GM19238 (cell line): ENCODE measurements around the gene TIMP1.
A peak's percentile ranks its signal among the peaks of the same experiment; 100 is the strongest.
"Not testable (repeated sequence)": the region's sequence is repeated elsewhere in the genome, so short reads cannot be mapped to it uniquely, and the experiment has no call there.

Source experiments
- DNase-seq: peaks from one replicate; pipeline ENCODE4 v3.0.0; 2011; ENCODE audit warnings: low spot score; ENCODE audit not compliant: insufficient read length

Gene TIMP1

DNA sequence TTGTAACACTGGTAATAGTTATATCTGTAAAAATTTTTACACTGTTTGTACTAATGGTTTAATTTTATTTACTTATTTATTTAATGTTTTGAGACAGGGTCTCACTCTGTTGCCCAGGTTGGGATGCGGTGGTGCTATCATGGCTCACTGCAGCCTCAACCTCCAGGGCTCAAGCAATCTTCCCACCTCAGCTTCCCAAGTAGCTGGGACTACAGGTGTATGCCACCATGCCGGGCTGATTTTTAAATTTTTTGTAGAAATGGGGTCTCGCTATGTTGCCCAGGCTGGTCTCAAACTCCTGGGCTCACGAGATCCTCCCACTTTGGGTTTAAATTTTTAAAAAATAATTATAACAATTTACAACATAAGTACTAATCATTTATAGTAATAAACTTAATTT lies 20.9 kb downstream of the TIMP1 start:
- DNase-seq: not testable (repeated sequence)

- no peak for DNase-seq
These were observed 22.8 kb downstream of the TIMP1 start for GRCh38 chrX:47605024-47605423.

GRCh38 chrX:47607091-47607490 lies 24.9 kb downstream of the TIMP1 start:
- DNase-seq: no peak

DNA sequence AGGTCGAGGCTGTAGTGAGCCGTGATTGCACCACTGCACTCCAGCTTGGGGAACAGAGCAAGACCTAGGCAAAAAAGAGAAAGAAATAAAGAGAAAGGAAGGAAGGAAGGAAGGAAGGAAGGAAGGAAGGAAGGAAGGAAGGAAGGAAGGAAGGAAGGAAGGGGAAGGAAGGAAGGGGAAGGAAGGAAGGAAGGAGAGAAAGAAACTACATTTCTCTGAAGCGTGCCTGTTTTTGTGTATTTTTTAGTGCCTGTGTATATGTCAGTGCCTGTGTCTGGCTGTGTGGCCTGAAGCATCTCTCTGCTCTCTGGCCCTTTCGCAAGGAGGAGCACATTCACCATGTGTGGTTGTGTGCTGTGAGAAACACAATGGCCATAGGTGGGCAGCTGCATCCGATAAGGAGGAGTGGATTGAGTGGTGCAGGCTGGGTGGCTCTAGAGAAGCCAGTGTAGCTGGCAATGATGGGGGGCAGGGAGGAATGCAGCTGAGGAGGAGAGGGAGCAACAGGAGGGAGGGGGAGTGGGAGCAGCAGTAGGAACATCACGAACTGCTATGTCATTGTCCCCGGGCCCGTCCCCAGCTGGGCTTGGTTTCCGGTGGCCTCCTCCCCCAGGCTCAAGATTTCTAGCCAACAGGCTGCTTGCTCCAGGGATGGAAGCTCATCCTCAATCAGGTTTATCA lies 26.0 kb downstream of the TIMP1 start:
- DNase-seq: no peak

- DNase-seq: no peak
These were observed 28.3 kb downstream of the TIMP1 start for GRCh38 chrX:47610511-47610910.

DNA sequence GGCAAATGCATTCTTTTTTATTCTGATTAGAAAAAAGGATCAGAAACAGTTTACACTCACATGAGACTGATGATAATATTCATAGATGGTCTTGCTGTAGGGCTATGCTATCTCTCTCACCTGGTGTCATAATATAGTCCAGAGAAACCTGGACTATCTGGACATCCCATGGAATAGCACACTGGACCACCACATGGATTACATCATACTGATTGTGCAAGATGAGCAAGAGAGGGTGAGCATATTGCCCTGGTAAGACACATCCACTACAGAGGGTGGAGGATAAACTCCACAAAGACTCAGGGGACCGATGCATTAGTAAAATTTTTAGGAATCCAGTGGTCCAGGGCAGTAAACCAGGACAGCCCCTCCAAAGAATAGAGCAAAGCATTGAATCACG lies 29.3 kb downstream of the TIMP1 start:
- DNase-seq: no peak

- no peak for DNase-seq
These were observed 29.7 kb downstream of the TIMP1 start for GRCh38 chrX:47611926-47612325.

DNA sequence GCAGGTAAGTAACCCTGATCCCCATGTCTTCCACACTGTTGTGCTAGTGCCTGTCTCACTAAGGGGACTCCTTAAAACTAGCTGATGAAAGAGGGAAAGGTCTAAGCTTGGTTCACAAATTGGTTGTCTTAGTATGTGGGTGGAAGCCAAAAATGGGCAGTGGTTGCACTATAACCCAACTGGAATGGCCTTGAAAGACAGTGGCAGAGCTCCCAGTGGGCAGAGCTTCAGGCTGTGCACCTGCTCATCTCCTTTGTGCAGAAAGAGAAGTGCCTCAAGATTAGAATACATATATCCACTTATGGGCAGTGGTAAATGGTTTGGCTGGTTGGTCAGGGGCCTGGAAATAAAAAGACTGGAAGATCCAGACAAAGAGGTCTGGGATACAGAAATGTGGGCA lies 30.2 kb downstream of the TIMP1 start:
- no peak for DNase-seq

GRCh38 chrX:47613082-47613481 lies 30.8 kb downstream of the TIMP1 start:
- no peak for DNase-seq

GRCh38 chrX:47614618-47615017 lies 32.4 kb downstream of the TIMP1 start:
- DNase-seq: no peak

GRCh38 chrX:47618923-47619485 lies 36.8 kb downstream of the TIMP1 start:
- DNase-seq: no peak

- peak; percentile 75 for DNase-seq
These were observed 37.5 kb downstream of the TIMP1 start, which contains the start of gene SYN1 for GRCh38 chrX:47619486-47620302. TSS of gene SYN1 (minus strand) at chrX:47619857. CDS start at chrX:47619728, 129 bp downstream.

GRCh38 chrX:47620303-47620685 lies 38.1 kb downstream of the TIMP1 start:
- no peak for DNase-seq

GRCh38 chrX:47621851-47622250 lies 39.6 kb downstream of the TIMP1 start:
- no peak for DNase-seq

GRCh38 chrX:47623540-47624027 lies 41.3 kb downstream of the TIMP1 start:
- DNase-seq: no peak

DNA sequence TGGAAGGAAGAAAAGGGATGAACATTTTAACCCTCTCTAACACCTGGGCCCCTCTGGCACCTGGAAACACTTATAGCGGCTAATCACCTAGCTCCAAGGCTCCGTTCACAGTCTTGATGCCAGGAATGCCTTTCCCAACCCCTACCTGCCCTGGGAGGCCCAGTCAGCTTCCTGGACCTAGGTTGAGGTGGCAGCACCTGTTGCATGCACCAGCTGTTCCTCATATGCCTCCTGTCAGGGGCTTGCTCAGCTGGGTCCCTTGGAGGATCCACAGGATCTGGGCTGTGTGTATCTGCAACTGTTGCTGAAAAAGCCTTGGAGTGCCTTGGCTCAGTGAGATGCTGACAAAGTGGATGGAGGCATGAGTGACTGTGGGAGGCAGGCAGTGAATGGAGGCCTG lies 43.1 kb downstream of the TIMP1 start:
- no peak for DNase-seq

GRCh38 chrX:47628982-47629381 lies 46.7 kb downstream of the TIMP1 start:
- DNase-seq: no peak

- DNase-seq: no peak
These were observed 47.4 kb downstream of the TIMP1 start, which contains the start of gene CFP for GRCh38 chrX:47629419-47630200. TSS of gene CFP (minus strand) at chrX:47629930. CDS start at chrX:47629844, 86 bp downstream.

- DNase-seq: no peak
These were observed 49.4 kb downstream of the TIMP1 start for GRCh38 chrX:47631676-47632075.

GRCh38 chrX:47632666-47633065 lies 50.4 kb downstream of the TIMP1 start:
- DNase-seq: no peak
